HCT116 (cell line): ENCODE measurements around the gene LAMTOR3. TPM values are rescaled to one million over a fixed set of nuclear protein-coding genes. Genes with fewer than 3 reads are reported as not detected.

Experiments
- ATAC-seq: fragments of 200-7000 bp; cut with Tn5 transposase; 2 replicates; pipeline ENCODE4 v1.9.1; 2020; ENCODE audit warnings: mild to moderate bottlenecking, moderate library complexity
- BruUV-seq: library from RNA; stranded (reverse); fragments of 400-500 nt; replicated peaks from 2 replicates; lab custom pipeline; 2021; lab: Mats Ljungman, UMichigan
- CTCF ChIA-PET: fragments of 300-600 bp; sonication (Branson Sonifier 250); formaldehyde crosslinking; loops from one replicate; lab custom pipeline; 2021; ENCODE audit warnings: antibody characterized with exemption; lab: Charles Lee
- POLR2A ChIA-PET: fragments of 300-600, 350-600 bp; sonication (Branson Sonifier 250); formaldehyde crosslinking; loops from one replicate; lab custom pipeline; 2021; ENCODE audit warnings: antibody characterized with exemption; lab: Charles Lee
- RAD21 ChIA-PET, 2 experiments: fragments of 300-600 bp; sonication (Branson Sonifier 250); formaldehyde crosslinking; loops; one replicate each; lab custom pipeline; 2023; ENCODE audit warnings: low total read pairs in 2 of 2; ENCODE audit not compliant: uncharacterized antibody in 2 of 2, unreplicated experiment in 2 of 2, low non-redundant PET in 1 of 2; lab: Charles Lee
- DNase-seq: peaks from one replicate; pipeline ENCODE4 v3.0.0-alpha.2; 2010; ENCODE audit warnings: low read depth, low spot score
- H2AFZ ChIP-seq: fragments of 200-600 bp; shearing (Covaris generic), sonication (generic); 2 replicates; pipeline ENCODE4 v1.6.1; 2017; ENCODE audit warnings: low read depth, mixed run types, mixed read lengths, antibody characterized with exemption, low read length; ENCODE audit not compliant: poor library complexity, severe bottlenecking
- H3K27ac ChIP-seq: 2 replicates; pipeline ENCODE4 v1.5.1; 2012; ENCODE audit warnings: low read depth, low read length
- H3K27me3 ChIP-seq: fragments of 200-600 bp; sonication (generic); 2 replicates; pipeline ENCODE4 v1.6.1; 2016; ENCODE audit warnings: mixed run types, low read length, mixed read lengths; ENCODE audit not compliant: insufficient read depth
- H3K36me3 ChIP-seq, 2 experiments: fragments of 200-500 bp in 1 of 2; fragments of 200-600 bp in 1 of 2; sonication (Bioruptor generic) in 1 of 2; sonication (generic) in 1 of 2; 2 replicates each; pipeline versions ENCODE4 v1.5.1 to v1.6.1; 2014 to 2016; ENCODE audit warnings: low read length in 2 of 2, inconsistent platforms in 1 of 2, mixed read lengths in 1 of 2, mixed run types in 1 of 2; ENCODE audit not compliant: insufficient read depth in 2 of 2, control insufficient read depth in 1 of 2
- H3K4me1 ChIP-seq, 2 experiments: fragments of 200-600 bp in 1 of 2; sonication (generic) in 1 of 2; 2 replicates each; pipeline versions ENCODE4 v1.5.1 to v1.6.1; 2012 to 2017; ENCODE audit warnings: low read length in 2 of 2, inconsistent platforms in 1 of 2, mild to moderate bottlenecking in 1 of 2, mixed read lengths in 1 of 2, mixed run types in 1 of 2, moderate library complexity in 1 of 2; ENCODE audit not compliant: insufficient read depth in 2 of 2, control insufficient read depth in 1 of 2
- H3K4me2 ChIP-seq: fragments of 200-600 bp; sonication (generic); 2 replicates; pipeline ENCODE4 v1.6.1; 2017; ENCODE audit warnings: mixed run types, low read length, mixed read lengths
- H3K4me3 ChIP-seq, 2 experiments: fragments of 200-600 bp in 1 of 2; sonication (generic) in 1 of 2; replicated peaks in 1 of 2; 2 replicates each; pipeline ENCODE4 v1.5.1; 2011 to 2016; ENCODE audit warnings: low read length in 2 of 2, control low read depth in 1 of 2, low read depth in 1 of 2, mild to moderate bottlenecking in 1 of 2, mixed read lengths in 1 of 2, mixed run types in 1 of 2
- H3K79me2 ChIP-seq: fragments of 200-600 bp; sonication (generic); 2 replicates; pipeline ENCODE4 v1.6.1; 2017; ENCODE audit warnings: mild to moderate bottlenecking, mixed run types, low read length, moderate library complexity, mixed read lengths; ENCODE audit not compliant: insufficient read depth
- H3K9ac ChIP-seq: fragments of 200-600 bp; sonication (generic); 2 replicates; pipeline ENCODE4 v1.6.1; 2016; ENCODE audit warnings: low read length, mixed read lengths
- H3K9me2 ChIP-seq: fragments of 200-600 bp; sonication (generic), shearing (Covaris generic); 2 replicates; pipeline ENCODE4 v1.6.1; 2017; ENCODE audit warnings: mixed run types, mild to moderate bottlenecking, moderate library complexity; ENCODE audit not compliant: insufficient read depth
- H3K9me3 ChIP-seq, 2 experiments: fragments of 200-500 bp in 1 of 2; fragments of 200-600 bp in 1 of 2; sonication (Bioruptor generic) in 1 of 2; sonication (generic) in 1 of 2; 2 replicates each; pipeline ENCODE4 v1.6.1; 2014 to 2017; ENCODE audit warnings: low read length in 2 of 2, mixed read lengths in 2 of 2, inconsistent platforms in 1 of 2, low read depth in 1 of 2, mild to moderate bottlenecking in 1 of 2, mixed run types in 1 of 2, moderate library complexity in 1 of 2; ENCODE audit not compliant: control insufficient read depth in 1 of 2, insufficient read depth in 1 of 2
- H4K20me1 ChIP-seq: fragments of 200-600 bp; sonication (generic), shearing (Covaris generic); 2 replicates; pipeline ENCODE4 v1.6.1; 2017; ENCODE audit warnings: mixed run types, mild to moderate bottlenecking, moderate library complexity; ENCODE audit not compliant: insufficient read depth
- ATF3 ChIP-seq: IDR thresholded peaks from 2 replicates; pipeline ENCODE4 v1.6.1; 2012
- CBX3 ChIP-seq: IDR thresholded peaks from 2 replicates; pipeline ENCODE4 v1.6.1; 2012; ENCODE audit warnings: low read depth
- CTCF ChIP-seq, 3 experiments: fragments of 200-600 bp in 1 of 3; sonication (generic) in 1 of 3; IDR thresholded peaks in 2 of 3; conservative IDR thresholded peaks in 1 of 3; 2 replicates each; pipeline ENCODE4 v1.5.1; 2012 to 2017; ENCODE audit warnings: low read depth in 2 of 3, low read length in 2 of 3, antibody characterized with exemption in 1 of 3, borderline replicate concordance in 1 of 3, control low read depth in 1 of 3, mild to moderate bottlenecking in 1 of 3, mixed read lengths in 1 of 3, mixed run types in 1 of 3, moderate library complexity in 1 of 3; ENCODE audit not compliant: insufficient read depth in 1 of 3
- ELF1 ChIP-seq: IDR thresholded peaks from 2 replicates; pipeline ENCODE4 v1.6.1; 2012; ENCODE audit warnings: low read depth, borderline replicate concordance
- EZH2phosphoT487 ChIP-seq: fragments of 200-600 bp; IDR thresholded peaks from 2 replicates; pipeline ENCODE4 v1.6.1; 2018; ENCODE audit warnings: antibody characterized with exemption, borderline replicate concordance
- FOSL1 ChIP-seq: IDR thresholded peaks from 2 replicates; pipeline ENCODE4 v1.6.1; 2012; ENCODE audit warnings: low read depth
- MAX ChIP-seq: IDR thresholded peaks from 2 replicates; pipeline ENCODE4 v1.6.1; 2012
- POLR2A ChIP-seq: IDR thresholded peaks from 2 replicates; pipeline ENCODE4 v1.7.0; 2011; ENCODE audit warnings: borderline replicate concordance; ENCODE audit not compliant: insufficient read depth, insufficient read length; ENCODE audit errors: extremely low read depth
- RAD21 ChIP-seq: IDR thresholded peaks from 2 replicates; pipeline ENCODE4 v1.6.1; 2012; ENCODE audit warnings: low read depth, mild to moderate bottlenecking
- REST ChIP-seq: IDR thresholded peaks from 2 replicates; pipeline ENCODE4 v1.6.1; 2012; ENCODE audit warnings: low read depth
- SRF ChIP-seq: IDR thresholded peaks from 2 replicates; pipeline ENCODE4 v1.6.1; 2012; ENCODE audit warnings: low read depth
- ZFX ChIP-seq: fragments of 450-650 bp; IDR thresholded peaks from 2 replicates; pipeline ENCODE4 v1.6.1; 2017
- ZNF274 ChIP-seq: fragments of 200-500 bp; sonication (Bioruptor generic); IDR thresholded peaks from 2 replicates; pipeline ENCODE4 v1.6.1; 2014; ENCODE audit warnings: mild to moderate bottlenecking, low read depth, low read length, inconsistent platforms
- intact Hi-C: fragments of 100-400 bp; cut with micrococcal nuclease; formaldehyde crosslinking; loops from 2 replicates; pipeline ENCODE4 v1.10.0; 2022
- total RNA-seq: library from RNA; stranded (reverse); gene quantifications from one replicate; pipeline ENCODE4 v1.2.1, GENCODE V29; 2021; ENCODE audit not compliant: unreplicated experiment

LAMTOR3 gene
- total RNA-seq, 1 experiment from 2014 or later = 21.0 TPM

GRCh38 chr4:99835942-99836341 is 58.3 kb downstream of the LAMTOR3 start:
- Histone ChIP-seq H3K9me2 (no peaks in the 10 kb centered on the region), H3K27ac (no peak overlapping the region), H2AFZ (no peak overlapping the region), H3K9me3 (no peaks in the 10 kb centered on the region), H3K4me1 (peaks cover 0 to 7% of the 10 kb centered on the region in 2 experiments; a peak in 1 of 4 replicates), H3K36me3 (no peaks in the 10 kb centered on the region), H3K27me3 (no peaks in the 10 kb centered on the region), H3K4me2 (no peak overlapping the region), H3K4me3 (no peak overlapping the region)
- intact Hi-C loops = no loop called here
- ChIA-PET CTCF (no interaction called here), POLR2A (no interaction called here)
- no peak for DNase-seq
- no peak for TF ChIP-seq ATF3
- no peak for TF ChIP-seq REST
- no peak for TF ChIP-seq POLR2A
- TF ChIP-seq CTCF (IDR thresholded peaks at IDR 0.05 in 2 of 3, conservative IDR thresholded peaks at IDR 0.05 in 1 of 3; ENCODE audit: borderline replicate concordance in 1 of 3, insufficient read depth in 1 of 3, low read depth in 2 of 3, low read length in 2 of 3) = no peak
- TF ChIP-seq ZNF274 = no peak
- no peak for TF ChIP-seq RAD21
- no peak for TF ChIP-seq FOSL1
- no peak for TF ChIP-seq CBX3
- TF ChIP-seq ZFX = no peak
- TF ChIP-seq ELF1 = no peak
- no peak for TF ChIP-seq SRF
- TF ChIP-seq EZH2phosphoT487 = no peak
- no peak for TF ChIP-seq MAX
- TF ChIP-seq, all 23 proteins: peak for 0
- BruUV-seq = no TSS peak
- Histone ChIP-seq H3K9ac (no peak overlapping the region), H3K79me2 (no peaks in the 10 kb centered on the region), H4K20me1 (no peaks in the 10 kb centered on the region)
- RAD21 ChIA-PET = no interaction called here
- ATAC-seq = no peak
